Left forelimb (tissue), 1 donor: ENCODE data around the gene CKM.
"Not testable (repeated sequence)": the region's sequence is repeated elsewhere in the genome, so short reads cannot be mapped to it uniquely, and the experiment has no call there.

Source experiments
- DNase-seq: peaks from one replicate; pipeline ENCODE4 v3.0.0-alpha.2; 2018; ENCODE audit warnings: low spot score

The CKM gene

DNA sequence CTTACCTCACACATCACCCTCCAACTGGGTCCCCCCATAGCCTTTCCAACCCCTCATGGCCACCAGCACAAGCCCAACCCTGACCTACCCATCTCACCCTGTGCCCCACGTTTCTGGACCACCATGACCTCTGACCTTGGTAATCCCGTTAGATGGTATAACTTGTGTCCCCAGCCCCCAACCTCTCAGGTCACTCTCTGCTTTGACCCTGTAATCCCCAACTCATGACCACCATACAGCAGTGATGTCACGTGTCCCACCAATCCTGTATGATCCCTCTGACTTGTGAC is 26.4 kb upstream of the CKM start:
- no peak for DNase-seq

DNA sequence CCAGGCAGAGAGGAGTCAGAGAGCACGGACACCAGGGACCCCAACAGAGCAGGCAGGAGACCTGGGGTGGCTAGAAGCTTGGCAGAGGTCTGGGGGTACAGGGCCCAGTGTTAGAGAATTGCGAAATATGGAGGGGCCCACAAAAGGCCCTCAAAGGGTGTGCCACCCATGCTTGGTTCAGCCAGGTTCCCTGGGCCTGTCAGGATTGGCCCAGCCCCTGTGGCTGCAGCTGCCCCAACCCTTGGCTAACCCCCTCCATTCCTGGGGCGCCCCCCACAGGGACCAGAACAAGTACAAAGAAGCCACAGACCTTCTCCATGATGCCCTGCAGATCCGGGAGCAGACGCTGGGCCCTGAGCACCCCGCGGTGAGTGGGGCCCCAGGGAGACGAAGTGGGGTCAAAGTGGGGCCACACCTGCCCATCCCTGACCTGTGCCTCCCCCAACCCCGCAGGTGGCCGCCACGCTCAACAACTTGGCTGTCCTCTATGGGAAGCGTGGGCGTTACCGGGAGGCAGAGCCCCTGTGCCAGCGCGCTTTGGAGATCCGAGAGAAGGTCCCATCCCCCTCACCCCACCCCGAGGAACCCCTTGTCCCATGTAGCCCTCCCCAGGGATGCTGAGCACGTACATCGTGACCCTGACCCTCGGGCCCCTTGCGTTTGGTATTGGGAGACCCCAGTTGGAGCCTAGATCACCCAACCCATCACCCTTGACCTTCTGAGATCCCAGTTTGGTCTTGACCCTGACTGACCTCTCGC is 25.9 kb upstream of the CKM start:
- DNase-seq = no peak

- DNase-seq = no peak
These were observed 25.1 kb upstream of the CKM start for GRCh38 chr19:45347570-45348366.

GRCh38 chr19:45346449-45346848 is 23.8 kb upstream of the CKM start:
- no peak for DNase-seq

DNA sequence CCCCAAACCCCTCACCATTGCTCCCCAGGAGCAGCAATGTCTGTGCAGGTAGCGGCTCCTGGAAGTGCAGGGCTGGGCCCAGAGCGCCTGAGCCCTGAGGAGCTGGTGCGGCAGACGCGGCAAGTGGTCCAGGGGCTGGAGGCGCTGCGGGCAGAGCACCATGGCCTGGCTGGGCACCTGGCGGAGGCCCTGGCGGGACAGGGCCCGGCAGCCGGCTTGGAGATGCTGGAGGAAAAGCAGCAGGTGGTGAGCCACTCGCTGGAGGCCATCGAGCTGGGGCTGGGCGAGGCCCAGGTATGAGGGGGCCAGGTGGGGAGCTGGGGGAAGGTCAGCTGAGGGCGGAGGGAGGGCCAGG is 22.8 kb upstream of the CKM start:
- DNase-seq = no peak

GRCh38 chr19:45344621-45345505 is 22.2 kb upstream of the CKM start:
- DNase-seq = no peak

DNA sequence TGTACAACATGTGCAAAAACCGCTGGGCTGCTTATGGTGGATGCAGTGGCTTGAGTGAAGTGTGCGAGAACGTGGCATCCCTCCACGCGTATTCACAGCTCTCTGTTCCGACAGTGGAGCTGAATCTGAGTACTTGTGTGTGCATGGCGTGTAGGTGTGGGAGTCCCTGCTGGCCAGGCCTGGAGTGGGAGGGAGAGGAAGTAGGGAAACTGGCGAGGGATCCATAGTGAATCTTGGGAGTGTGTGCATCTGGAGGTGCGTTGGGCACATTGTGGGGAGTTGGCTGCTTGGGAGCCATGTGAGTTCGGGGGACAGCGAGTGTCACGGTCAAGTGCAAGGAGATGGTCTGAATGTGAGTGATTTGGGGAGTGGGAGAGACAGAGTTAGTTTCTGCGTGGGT is 20.2 kb upstream of the CKM start:
- DNase-seq = no peak

GRCh38 chr19:45340899-45341453 is 18.3 kb upstream of the CKM start:
- no peak for DNase-seq

- no peak for DNase-seq
These were observed 17.7 kb upstream of the CKM start, which contains the start of gene KLC3 for GRCh38 chr19:45340232-45340898. TSS of gene KLC3 (plus strand) at chr19:45340750. CDS start at chr19:45345542, 4,792 bp downstream.

DNA sequence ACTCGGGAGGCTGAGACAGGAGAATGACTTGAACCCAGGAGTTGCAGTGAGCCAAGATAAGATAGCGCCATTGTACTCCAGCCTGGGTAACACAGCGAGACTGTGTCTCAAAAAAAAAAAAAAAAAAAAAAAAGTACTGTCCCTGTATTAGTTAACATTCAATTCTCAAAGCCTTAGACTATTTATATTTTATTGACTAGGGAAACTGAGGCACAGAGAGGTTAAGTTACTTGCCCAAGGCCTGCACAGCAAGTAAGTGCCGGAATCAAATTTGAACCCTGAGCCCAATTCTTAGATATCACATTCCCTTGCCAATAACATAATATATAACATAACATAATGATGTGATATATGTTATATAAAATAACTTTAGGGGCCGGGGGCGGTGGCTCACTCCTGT is 17.0 kb upstream of the CKM start:
- DNase-seq = no peak

DNA sequence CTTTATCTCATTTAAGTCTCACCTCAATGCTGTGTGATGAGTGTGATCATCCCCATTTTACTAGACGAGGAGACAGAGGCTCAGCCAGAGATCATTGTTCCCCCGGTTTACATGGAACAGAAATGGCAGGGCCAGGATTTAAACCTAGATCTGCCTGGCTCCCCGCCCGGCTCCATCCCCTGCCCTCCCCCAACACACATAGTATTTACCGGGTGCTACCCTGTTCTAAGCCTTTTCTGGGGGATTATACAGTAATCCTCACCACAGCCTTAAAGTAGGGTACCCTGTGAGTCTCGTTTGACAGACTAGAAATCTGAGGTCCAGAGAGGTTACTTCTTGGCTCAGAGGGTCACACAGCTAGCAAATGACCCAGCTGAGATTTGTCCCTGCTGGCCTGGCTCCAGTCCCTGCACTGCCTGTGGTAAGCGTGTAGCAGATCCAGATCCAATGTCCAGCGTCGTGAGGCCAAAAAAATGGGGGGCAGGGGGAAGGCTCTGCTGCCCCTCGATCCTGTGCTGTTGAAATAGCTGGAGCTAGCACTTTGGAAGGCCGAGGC is 14.1 kb upstream of the CKM start:
- DNase-seq = no peak

DNA sequence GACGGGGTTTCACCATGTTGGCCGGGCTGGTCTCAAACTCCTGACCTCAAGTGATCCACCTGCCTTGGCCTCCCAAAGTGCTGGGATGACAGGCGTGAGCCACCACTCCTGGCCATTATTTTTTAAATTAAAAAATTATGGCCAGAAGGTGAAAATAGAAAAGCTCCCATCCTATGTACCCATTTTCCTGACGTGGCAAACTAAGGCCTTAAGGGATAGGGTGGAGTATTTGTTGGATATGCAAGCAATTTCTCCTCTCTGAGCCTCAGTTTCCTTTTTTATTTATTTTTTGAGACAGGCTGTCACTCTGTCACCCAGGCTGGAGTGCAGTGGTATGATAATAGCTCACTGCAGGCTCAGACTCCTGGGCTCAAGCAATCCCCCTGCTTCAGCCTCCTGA is 12.2 kb upstream of the CKM start:
- DNase-seq = not testable (repeated sequence)

- no peak for DNase-seq
These were observed 11.1 kb upstream of the CKM start for GRCh38 chr19:45333609-45334303.

DNA sequence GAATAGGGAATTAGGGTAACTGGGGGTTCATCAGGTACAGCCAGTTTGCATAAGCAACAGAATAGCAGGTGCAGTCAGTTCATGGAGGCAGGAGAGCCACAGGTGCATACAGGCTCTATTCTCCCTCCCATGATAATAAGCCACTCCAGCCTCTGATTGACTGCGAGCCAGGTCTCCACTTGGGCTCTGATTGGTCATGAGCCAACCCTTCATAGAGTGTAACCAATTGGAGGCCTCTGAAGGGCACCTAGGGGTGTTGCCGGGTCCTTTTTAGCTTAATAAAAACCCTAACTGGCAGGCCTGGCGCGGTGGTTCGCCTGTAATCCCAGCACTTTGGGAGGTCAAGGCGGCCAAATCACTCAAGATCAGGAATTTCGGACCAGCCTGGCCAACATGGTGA is 8.7 kb upstream of the CKM start:
- no peak for DNase-seq

DNA sequence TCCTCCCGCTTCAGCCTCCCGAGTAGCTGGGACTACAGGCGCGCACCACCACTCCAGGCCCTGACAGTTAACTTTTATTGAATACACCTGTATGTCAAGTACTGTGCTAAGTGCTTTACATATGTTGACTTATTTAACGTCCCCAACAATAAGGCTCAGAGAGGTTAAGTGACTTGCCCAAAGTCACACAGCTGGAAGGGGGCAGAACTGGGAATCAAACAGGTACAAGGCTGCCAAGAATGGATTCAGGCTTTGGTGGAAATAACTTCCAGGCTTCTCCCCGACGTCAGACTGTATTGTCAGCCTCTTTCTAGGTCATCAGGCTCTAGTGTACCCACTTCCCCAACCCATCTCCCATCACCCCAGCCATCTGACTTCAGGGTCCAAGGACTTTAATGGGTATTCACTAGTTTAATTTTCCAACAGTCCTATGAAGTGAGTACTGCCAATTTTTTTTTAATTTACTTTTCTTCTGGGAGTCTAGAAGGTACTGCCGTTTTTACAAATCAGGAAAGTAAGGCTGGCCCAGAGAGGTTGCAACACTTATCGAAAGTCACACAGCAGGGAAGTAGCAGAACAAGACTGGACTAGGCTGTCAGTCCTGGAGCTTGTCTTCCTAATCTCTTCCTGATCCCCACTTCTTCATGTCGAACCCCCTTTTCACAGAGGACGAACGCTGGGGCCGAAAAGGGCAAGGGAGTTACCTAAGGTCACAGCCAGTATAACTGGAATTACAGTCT is 4.9 kb upstream of the CKM start:
- no peak for DNase-seq

DNA sequence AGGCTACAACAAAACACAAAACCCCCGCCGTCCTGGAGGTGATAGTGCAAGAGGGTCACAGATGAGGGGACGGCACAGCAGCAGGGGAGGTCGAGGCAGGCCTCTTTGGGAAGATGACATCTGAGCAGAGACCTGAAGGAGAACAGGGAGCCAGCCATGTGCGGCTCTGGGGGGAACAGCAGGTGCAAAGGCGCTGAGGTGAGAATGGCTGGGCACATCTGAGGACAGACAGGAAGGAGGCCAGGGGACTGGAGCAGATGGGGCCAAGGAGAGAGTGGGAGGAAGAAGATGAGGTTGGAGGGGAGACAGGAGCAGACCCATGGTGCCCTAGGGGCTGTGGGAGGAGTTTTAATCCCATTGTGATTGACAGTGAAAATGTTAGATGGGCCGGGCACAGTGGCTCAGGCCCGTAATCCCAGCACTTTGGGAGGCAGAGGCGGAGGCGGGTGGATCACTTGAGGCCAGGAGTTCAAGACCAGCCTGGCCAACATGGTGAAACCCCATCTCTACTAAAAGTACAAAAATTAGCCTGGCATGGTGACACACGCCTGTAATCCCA is 1.8 kb upstream of the CKM start:
- DNase-seq = no peak

- DNase-seq = no peak
These were observed 1.0 kb upstream of the CKM start for GRCh38 chr19:45323671-45324081.

GRCh38 chr19:45322311-45322710 is 364 bp downstream of the CKM start:
- no peak for DNase-seq

DNA sequence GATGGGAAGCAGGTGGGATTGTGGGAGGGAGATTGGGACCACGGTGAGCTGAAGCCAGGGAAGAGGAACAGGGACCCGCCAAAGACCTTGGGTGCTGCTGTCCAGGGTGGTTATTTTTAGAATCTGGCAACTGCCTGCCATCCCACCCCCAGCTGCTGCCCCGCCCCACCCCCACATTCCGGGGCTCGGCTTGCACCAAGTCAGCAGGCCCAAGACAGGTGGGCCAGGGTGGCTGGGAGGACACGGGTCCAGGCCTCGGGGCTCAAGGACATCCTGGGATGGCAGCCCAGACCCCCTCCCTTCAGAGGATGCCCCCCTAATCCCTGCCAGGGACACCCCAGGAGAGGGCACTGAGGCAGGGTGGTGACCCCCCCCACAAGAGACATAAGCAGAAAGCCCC is 827 bp downstream of the CKM start:
- DNase-seq = no peak
